GM19468 (cell line): Measurements from ENCODE around the gene RHOA.
A peak's percentile ranks its signal among the peaks of the same experiment; 100 is the strongest.

ENCODE experiments used
- ATAC-seq: cut with Tn5 transposase; IDR thresholded peaks from one replicate; pipeline ENCODE4 v1.9.1; 2021; ENCODE audit warnings: mild to moderate bottlenecking, moderate library complexity, moderate number of reproducible peaks; ENCODE audit not compliant: unreplicated experiment; ENCODE audit errors: extremely low read depth

The RHOA gene

GRCh38 chr3:49411968-49412631, at the start of gene RHOA, which contains the start of gene TCTA:
TSS of gene RHOA (minus strand) at chr3:49411976. CDS start at chr3:49375589, 36,387 bp downstream.
TSS of gene TCTA (plus strand) at chr3:49412423. CDS start at chr3:49412427, 4 bp downstream.
- peak; percentile 61 for ATAC-seq

- ATAC-seq = no peak
Observed at GRCh38 chr3:49460956-49461355, 49.2 kb upstream of the RHOA start.

- no peak for ATAC-seq
Observed at GRCh38 chr3:49460188-49460890, 48.6 kb upstream of the RHOA start.

GRCh38 chr3:49456466-49456865, 44.7 kb upstream of the RHOA start:
- ATAC-seq = no peak

- no peak for ATAC-seq
Observed at GRCh38 chr3:49454898-49455681, 43.3 kb upstream of the RHOA start.

GRCh38 chr3:49454458-49454857, 42.7 kb upstream of the RHOA start:
- ATAC-seq = no peak

GRCh38 chr3:49453621-49454020, 41.8 kb upstream of the RHOA start:
- no peak for ATAC-seq

GRCh38 chr3:49445391-49445790, 33.6 kb upstream of the RHOA start:
- ATAC-seq = no peak

- no peak for ATAC-seq
Observed at GRCh38 chr3:49434731-49435130, 23.0 kb upstream of the RHOA start.

- no peak for ATAC-seq
Observed at GRCh38 chr3:49428752-49429080, 16.9 kb upstream of the RHOA start.

- ATAC-seq = no peak
Observed at GRCh38 chr3:49427586-49427985, 15.8 kb upstream of the RHOA start.

GRCh38 chr3:49424816-49425215, 13.0 kb upstream of the RHOA start:
- ATAC-seq = no peak

- ATAC-seq = no peak
Observed at GRCh38 chr3:49422379-49423248, 10.8 kb upstream of the RHOA start, which contains the start of gene AMT. TSS of gene AMT (minus strand) at chr3:49422473. CDS start at chr3:49422450, 23 bp downstream.

- no peak for ATAC-seq
Observed at GRCh38 chr3:49421890-49422378, 10.2 kb upstream of the RHOA start.

- no peak for ATAC-seq
Observed at GRCh38 chr3:49417516-49418120, 5.8 kb upstream of the RHOA start.

GRCh38 chr3:49416867-49417266, 5.1 kb upstream of the RHOA start:
- ATAC-seq = no peak

- ATAC-seq = no peak
Observed at GRCh38 chr3:49415931-49416601, 4.3 kb upstream of the RHOA start.

GRCh38 chr3:49414753-49415152, 3.0 kb upstream of the RHOA start:
- no peak for ATAC-seq

- ATAC-seq = no peak
Observed at GRCh38 chr3:49413338-49413734, 1.6 kb upstream of the RHOA start.
